ENCODE data around the gene USP49. TPM values are rescaled to one million over a fixed set of nuclear protein-coding genes. Genes with fewer than 3 reads are reported as not detected.
"Not testable (repeated sequence)": the region's sequence is repeated elsewhere in the genome, so short reads cannot be mapped to it uniquely, and the experiment has no call there.

Gene USP49
- total RNA-seq (1 to 10 TPM; 1.2 to 3.4 (median 2.4) TPM), polyA plus RNA-seq (1 to 10 TPM in 1 of 2 donors, under 1 TPM in 1; 0.87 to 1.1 TPM)
- long read RNA-seq, donor 1, partial matches to known transcripts: 0 of 2 reads
- long read RNA-seq, donor 1, other reads (novel, unspliced or antisense): 2 of 2 reads
- long read RNA-seq, donor 2, partial matches to known transcripts: 0 of 10 reads
- long read RNA-seq, donor 2, other reads (novel, unspliced or antisense): 10 of 10 reads
- long read RNA-seq, donor 3, partial matches to known transcripts: 0 of 1 reads
- long read RNA-seq, donor 3, other reads (novel, unspliced or antisense): 1 of 1 reads

DNA sequence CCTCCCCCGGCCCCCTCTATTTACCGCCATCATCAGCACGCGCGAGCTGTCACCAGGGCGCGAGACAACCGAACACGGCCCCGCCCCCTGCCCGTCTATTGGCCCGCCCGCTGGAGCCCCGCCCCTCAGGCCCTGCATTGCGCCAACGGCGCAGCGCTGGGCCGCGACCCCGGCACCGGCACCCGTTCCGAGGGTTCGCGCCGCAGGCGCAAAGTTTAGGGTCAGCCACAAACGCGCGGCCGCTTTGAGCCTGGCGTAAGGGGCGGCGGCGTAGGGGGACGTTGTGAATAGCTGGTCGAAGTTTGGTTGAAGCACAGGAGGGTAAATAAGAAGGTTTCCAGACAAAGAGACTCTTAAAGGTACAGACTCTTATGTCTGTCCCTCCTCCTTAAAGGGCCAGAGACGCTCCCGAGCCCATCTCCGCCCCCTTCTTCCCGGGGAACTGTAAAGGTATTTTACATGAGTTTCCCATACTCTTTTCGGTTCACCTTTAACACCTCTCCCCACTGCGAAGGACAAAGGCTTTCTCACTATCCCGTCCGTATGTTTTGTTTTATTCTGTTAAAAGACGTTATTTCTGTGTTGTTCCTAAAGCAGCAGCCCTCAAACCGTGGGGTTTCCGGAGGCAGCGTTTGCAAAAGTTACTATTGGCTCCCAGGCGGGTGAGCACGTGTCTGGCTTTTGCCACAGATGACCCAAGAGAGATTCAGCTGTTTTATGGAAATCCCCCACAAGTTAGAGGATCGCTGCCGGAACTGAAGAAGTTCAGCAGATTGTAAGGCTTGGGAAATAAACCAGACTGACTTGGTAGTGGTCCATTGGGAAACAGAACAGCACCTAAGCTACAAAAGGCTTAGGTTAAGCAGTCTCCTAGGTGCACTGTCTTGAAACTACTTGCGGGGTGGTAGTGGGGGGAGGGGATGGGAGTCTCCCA lies at the start of gene USP49:
Gene USP49, minus strand, starts transcription at position 76 of the 934 bp plus-strand sequence. CDS start 88,392 bp downstream, outside the sequence.
- Histone ChIP-seq H3K4me1 (peaks cover 0 to 31% (median 12%) of the 10 kb centered on the region in 12 donors), H3K36me3 (peaks cover 0 to 10% (median 0%) of the 10 kb centered on the region in 9 donors), H3K9me3 (no peaks in the 10 kb centered on the region), H3K27ac (peak within 1 kb of the TSS in 11 of 12 donors; percentile 60 to 92 (median 74)), H3K4me3 (peak within 1 kb of the TSS; percentile 59 to 94 (median 79)), H3K27me3 (no peaks in the 10 kb centered on the region)
- WGBS, 4 donors: 1 to 2% (median 1%) methylated on average over 42 to 55 of the region's 55 CpGs
- TF ChIP-seq POLR2A (IDR thresholded peaks at IDR 0.05): no peak
- TF ChIP-seq, protein P1, sequence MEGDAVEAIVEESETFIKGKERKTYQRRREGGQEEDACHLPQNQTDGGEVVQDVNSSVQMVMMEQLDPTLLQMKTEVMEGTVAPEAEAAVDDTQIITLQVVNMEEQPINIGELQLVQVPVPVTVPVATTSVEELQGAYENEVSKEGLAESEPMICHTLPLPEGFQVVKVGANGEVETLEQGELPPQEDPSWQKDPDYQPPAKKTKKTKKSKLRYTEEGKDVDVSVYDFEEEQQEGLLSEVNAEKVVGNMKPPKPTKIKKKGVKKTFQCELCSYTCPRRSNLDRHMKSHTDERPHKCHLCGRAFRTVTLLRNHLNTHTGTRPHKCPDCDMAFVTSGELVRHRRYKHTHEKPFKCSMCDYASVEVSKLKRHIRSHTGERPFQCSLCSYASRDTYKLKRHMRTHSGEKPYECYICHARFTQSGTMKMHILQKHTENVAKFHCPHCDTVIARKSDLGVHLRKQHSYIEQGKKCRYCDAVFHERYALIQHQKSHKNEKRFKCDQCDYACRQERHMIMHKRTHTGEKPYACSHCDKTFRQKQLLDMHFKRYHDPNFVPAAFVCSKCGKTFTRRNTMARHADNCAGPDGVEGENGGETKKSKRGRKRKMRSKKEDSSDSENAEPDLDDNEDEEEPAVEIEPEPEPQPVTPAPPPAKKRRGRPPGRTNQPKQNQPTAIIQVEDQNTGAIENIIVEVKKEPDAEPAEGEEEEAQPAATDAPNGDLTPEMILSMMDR (IDR thresholded peaks at IDR 0.05): no peak
- ATAC-seq: peak; percentile 92 to 99 (median 98)
- intact Hi-C loops (cut with DNase I): loop anchor here in 4 of 10 donors (1.0 to 10.0 kb wide), 6 partner anchors 25 to 152 kb away; partner anchors contain the start of genes TOMM6 (in 2 of the 4), BYSL (in 1 of the 4), CCND3 (in 1 of the 4) and MED20 (in 1 of the 4)
- peak; percentile 88 to 92 (median 91) for DNase-seq

DNA sequence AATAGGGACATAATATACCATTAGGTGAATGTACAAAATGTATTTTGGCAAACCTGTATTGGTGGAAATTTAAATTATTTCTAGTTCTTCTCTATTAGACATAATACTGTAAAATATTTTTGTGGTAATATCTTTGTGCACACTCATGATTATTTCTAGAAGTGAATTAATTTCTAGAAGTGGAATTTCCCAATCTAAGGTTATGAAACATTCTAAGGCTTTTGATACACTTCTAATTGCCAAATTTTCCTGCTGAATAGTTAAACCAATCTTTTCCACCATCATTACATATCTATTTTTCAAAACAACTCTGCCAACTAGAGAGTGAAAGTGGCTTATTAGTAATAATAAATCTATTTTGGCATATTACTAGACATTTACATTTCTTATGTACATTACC lies 48.3 kb upstream of the USP49 start:
- Histone ChIP-seq H3K4me3 (no peak overlapping the region), H3K4me1 (peaks cover 4 to 44% (median 29%) of the 10 kb centered on the region in 12 donors), H3K27ac (peak overlapping the region in 1 of 12 donors; percentile 40), H3K36me3 (peaks cover 0 to 10% (median 0%) of the 10 kb centered on the region in 9 donors), H3K27me3 (no peaks in the 10 kb centered on the region), H3K9me3 (no peaks in the 10 kb centered on the region)
- no peak for DNase-seq
- intact Hi-C loops (cut with DNase I): loop anchor here in 4 of 10 donors (5.0 kb wide), 3 partner anchors 99 to 161 kb away; partner anchors contain the start of genes PRICKLE4 (in 2 of the 4) and TOMM6 (in 1 of the 4)
- ATAC-seq: no peak
- no peak for TF ChIP-seq POLR2A (IDR thresholded peaks at IDR 0.05)
- TF ChIP-seq, protein P1 (IDR thresholded peaks at IDR 0.05): no peak

DNA sequence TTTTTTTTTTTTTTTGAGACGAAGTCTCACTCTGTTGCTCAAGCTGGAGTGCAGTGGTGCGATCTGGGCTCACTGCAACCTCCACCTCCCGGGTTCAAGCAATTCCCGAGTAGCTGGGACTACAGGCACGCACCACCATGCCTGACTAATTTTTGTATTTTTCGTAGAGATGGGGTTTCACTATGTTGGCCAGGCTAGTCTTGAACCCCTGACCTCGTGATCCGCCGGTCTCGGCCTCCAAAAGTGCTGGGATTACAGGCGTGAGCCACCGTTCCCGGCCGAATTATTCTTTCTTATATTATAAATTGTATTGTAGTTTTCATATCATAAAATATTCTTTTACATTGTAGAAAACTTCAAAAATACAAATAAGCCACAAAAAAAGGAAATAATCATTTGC lies 47.7 kb upstream of the USP49 start:
- 95 to 98% (median 96%) methylated on average over 14 of the region's 14 CpGs for WGBS, 4 donors
- ATAC-seq, DNase-seq, H3K4me3 ChIP-seq, H3K27me3 ChIP-seq, H3K9me3 ChIP-seq: not testable (repeated sequence)
- H3K4me1 ChIP-seq: peaks cover 4 to 49% (median 35%) of the 10 kb centered on the region in 12 donors
- H3K27ac ChIP-seq: peak overlapping the region in 2 of 12 donors; percentile 85 to 94
- H3K36me3 ChIP-seq: peaks cover 0 to 12% (median 0%) of the 10 kb centered on the region in 9 donors
- intact Hi-C loops (cut with DNase I): loop anchor here in 4 of 10 donors (5.0 kb wide), 3 partner anchors 99 to 161 kb away; partner anchors contain the start of genes PRICKLE4 (in 2 of the 4) and TOMM6 (in 1 of the 4)

DNA sequence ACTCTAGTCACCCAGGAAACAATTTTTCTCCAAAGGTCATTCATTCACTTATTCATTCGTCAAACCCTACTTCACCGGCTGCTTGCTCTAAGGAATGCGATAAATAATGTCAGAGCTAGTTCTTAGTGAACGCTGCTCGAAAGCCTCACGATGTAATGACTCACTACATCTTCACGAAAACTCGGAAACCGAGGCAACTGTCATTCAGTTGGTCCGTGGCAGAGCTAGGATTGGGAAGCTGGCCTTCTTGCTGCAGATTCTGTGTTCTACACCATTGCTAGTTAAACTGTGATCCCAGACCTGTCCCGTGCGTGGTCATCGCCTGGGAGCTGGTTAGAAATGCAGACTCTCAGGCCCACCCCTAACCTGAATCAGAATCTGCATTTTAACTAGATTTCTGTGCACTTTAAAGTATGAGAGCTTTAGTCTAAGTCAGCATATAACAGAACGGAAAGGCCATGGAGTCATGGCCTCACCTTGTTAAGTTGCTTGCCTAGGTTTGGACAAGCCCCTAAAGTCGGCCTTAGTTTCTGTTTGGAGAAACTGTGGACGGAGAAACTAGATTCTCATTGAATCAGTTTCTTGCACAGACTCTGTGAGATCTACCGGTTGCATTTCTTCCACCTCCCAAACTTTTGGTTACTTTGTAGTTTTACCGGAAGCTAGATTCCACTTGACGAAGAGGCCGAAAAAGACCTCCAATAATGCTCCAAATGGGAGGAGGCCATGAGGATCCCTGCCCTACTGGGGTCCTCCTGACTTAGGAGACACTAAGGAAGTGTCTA lies 47.1 kb upstream of the USP49 start:
- WGBS, 4 donors: 42 to 47% (median 44%) methylated on average over 20 of the region's 20 CpGs
- Histone ChIP-seq H3K9me3 (no peaks in the 10 kb centered on the region), H3K4me3 (peak overlapping the region; percentile 21 to 99 (median 88)), H3K27me3 (no peaks in the 10 kb centered on the region), H3K27ac (peak overlapping the region in 11 of 12 donors; percentile 50 to 95 (median 87)), H3K36me3 (peaks cover 0 to 17% (median 0%) of the 10 kb centered on the region in 9 donors), H3K4me1 (peaks cover 4 to 55% (median 39%) of the 10 kb centered on the region in 12 donors)
- intact Hi-C loops (cut with DNase I): loop anchor here in 4 of 10 donors (5.0 kb wide), 3 partner anchors 100 to 160 kb away; partner anchors contain the start of genes PRICKLE4 (in 2 of the 4) and TOMM6 (in 1 of the 4)
- TF ChIP-seq, protein P1 (IDR thresholded peaks at IDR 0.05): no peak
- no peak for TF ChIP-seq POLR2A (IDR thresholded peaks at IDR 0.05)
- ATAC-seq (peak in 1 of 4 donors; percentile 4), DNase-seq (no peak)

Data from heart left ventricle (tissue), 16 donors.